GM08714 (cell line): ENCODE measurements around the gene ADAMTS9.

Source experiments
- H3K4me3 ChIP-seq: fragments of 200-500 bp; sonication (Bioruptor generic); 2 replicates; pipeline ENCODE4 v1.5.1; 2014; ENCODE audit warnings: mild to moderate bottlenecking, low read length, inconsistent platforms
- ZNF274 ChIP-seq: IDR thresholded peaks from 2 replicates; pipeline ENCODE4 v1.6.1; 2012; ENCODE audit warnings: mild to moderate bottlenecking, low read depth, low read length

The ADAMTS9 gene

DNA sequence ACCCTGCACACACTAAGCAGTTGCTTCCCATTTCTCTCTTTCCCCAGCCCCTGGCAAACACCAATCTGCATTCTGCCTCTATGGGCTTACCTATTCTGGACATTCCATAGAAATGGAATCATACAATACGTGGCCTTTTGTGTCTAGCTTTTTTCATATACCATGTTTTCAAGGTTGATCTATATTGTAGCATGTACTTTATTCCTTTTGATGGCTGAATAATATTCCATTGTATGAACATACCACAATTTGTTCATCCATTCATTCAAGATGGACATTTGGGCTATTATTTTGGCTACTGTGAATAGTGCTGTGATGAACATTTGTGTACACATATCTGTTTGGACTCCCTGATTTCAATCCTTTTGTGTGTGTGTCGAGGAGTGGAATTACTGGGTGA, 18.1 kb upstream of the ADAMTS9 start:
- no peak for TF ChIP-seq ZNF274
- H3K4me3 ChIP-seq, result no peak overlapping the region

DNA sequence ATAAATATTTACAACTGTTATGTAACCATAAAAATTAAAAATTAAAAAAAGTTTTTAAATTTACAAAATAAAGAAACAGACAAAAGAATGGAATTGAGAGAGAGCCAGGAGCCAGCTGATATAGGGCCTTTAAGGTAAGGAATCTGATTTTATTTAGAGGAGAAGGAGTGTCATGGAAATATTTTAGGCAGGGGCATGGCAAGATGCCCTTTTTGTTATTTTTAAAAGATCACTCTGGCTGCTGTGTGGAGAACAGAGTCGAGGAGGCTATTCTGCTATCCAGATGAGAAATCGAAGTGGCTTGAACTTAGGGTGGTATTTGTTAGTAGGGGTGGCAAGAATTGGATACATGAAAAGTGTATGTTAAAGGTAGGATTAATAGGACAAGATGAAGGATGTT, 9.1 kb upstream of the ADAMTS9 start:
- TF ChIP-seq ZNF274, result no peak
- H3K4me3 ChIP-seq, result no peak overlapping the region

DNA sequence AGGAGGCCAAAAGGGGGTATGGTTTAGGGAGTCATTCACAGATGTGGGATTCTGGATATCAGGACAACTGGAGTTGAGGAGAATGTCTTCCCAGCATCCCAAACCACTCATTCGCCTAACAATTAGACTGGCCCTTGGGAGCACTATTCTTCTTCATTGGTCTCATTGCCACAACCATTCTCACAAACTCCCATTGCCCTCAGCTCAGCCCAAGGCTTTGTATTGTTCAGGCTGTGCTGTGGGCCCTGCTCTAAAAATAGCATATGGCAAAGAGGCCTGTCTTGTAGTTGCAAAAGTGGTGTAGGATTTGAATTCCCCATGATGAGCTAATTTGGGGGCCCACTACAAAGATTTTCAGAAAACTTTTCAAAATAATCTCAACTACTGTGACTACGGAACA, 6.3 kb upstream of the ADAMTS9 start:
- no peak for TF ChIP-seq ZNF274
- no peak overlapping the region for H3K4me3 ChIP-seq

DNA sequence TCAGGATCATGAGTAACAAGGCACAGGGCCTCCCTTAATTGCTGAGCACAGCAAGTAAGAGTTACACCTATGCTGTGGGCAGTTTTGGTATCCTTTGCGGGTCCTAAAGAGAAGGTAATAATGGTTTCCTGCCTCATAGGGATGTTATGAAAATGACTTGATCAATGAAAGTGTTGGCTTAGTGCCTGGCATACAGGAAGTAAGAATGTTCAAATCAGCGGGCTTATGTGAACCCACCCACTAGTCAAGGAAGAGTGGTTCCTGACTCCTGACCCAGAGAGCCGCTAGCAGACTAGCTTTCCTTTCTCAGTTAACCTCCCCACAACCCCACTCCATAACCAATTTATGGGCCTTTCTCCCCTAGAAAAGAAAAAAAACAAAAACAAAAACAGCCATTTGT, 5.2 kb upstream of the ADAMTS9 start:
- no peak for TF ChIP-seq ZNF274

DNA sequence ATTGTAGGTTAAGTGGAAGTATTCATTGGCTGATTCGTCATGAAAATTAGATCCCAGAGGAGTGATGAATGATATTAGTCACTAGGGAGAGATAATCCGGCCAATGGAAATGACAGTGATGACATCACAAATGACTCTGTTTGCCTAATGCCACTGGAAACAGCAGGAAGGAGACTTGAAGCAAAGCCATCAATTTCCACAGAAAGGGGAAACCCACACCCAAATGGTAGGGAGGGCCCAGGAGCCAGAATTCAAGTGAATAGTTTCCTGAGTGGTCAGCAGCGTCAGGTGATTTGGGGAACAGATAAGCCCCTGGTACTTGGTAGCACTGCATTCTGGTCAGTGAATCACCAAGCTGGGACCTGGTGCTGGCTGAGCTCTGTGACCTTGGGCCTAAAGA, 3.3 kb upstream of the ADAMTS9 start:
- TF ChIP-seq ZNF274, result no peak
- no peak overlapping the region for H3K4me3 ChIP-seq

More for the DNA sequence above, 5.2 kb upstream of the ADAMTS9 start:
- H3K4me3 ChIP-seq, result no peak overlapping the region

DNA sequence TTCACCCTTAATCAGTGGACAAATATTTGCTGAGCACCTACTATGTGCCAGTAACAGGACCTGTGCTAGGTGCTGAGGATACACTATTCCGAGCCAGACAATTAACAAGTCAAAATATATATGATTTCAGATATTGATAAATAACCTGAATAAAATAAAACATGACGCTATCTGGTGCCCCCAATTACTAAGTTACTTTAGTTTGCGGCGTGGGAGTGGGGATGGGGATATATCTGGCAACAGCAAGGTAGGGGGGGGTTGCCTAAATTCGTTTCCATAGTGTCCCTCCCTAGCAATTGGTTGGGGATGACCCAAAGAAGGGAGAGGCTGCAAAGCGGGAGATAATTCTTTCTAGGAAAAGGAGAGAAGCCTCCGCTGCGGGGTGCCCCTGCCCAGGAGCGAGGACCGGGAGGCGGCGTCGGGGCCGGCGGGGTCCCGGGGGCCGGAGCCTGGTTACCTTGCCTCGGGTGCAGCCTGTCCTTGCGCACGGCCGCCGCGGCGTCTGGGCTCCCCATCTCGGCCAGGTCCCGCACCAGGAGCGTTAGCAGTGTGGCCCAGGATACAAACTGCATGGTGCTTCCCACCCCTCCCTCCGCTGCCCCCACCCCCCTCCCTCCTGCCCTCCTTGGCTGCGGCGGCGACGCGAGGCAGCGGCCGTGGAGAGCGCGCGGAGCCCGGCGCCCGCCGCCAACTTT, 567 bp downstream of the ADAMTS9 start:
- H3K4me3 ChIP-seq, result no peak overlapping the region

DNA sequence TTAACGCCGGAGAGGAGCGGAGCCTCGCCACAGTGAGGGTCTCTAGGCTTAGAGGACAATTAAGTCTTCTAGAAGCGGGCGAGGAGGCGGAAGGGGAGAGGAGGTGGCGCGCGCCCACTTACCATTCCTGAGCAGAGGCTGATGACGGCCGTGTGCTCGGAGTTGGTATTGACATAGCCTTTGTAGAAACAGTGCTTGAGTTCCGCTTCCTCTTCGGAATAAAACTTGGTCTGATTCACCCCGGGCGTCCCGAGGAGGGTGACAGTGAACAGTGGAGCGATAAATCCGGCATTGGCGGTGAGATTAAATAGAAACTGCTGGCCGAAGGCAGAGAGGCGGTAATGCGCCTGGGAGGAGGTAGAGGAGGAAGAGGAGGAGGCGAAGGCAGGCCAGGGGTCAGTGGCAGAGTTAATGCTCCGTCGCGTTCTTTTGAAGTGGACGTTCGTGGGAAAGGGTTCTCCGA, 1.3 kb downstream of the ADAMTS9 start:
- no peak overlapping the region for H3K4me3 ChIP-seq
- TF ChIP-seq ZNF274, result no peak

More for the DNA sequence above, 567 bp downstream of the ADAMTS9 start:
- TF ChIP-seq ZNF274, result no peak

DNA sequence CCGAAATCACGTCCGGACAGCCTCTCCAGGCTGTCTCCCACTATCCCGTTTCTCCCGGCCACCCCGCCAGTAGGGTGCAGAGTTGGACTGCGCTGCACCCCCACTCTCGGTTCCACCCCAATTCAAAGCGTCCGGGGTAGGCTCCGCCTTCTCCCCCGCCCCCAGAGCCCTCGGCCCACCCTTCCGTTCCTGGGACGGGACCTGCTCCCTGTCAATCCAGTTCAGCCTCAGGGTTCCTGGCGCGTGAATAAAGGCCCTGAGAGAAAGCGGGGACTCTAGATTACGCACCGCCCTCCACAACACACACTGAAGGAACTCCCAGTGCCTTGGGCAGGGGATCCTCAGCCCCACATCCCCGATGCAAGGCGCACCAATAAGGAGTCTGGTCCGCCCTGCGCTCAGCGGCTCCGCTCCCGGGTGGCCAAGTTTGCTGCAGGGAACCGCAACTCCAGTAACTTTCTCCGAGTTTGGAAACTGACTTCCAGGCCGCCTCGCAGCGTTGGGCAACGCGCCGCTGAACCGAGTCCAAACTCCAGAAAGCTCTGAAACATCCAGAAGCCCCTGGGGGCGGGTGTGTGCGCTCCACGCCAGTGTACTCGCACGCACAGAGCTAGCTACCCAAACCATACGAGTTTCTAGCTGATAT, 1.9 kb downstream of the ADAMTS9 start:
- no peak overlapping the region for H3K4me3 ChIP-seq
- TF ChIP-seq ZNF274, result no peak

DNA sequence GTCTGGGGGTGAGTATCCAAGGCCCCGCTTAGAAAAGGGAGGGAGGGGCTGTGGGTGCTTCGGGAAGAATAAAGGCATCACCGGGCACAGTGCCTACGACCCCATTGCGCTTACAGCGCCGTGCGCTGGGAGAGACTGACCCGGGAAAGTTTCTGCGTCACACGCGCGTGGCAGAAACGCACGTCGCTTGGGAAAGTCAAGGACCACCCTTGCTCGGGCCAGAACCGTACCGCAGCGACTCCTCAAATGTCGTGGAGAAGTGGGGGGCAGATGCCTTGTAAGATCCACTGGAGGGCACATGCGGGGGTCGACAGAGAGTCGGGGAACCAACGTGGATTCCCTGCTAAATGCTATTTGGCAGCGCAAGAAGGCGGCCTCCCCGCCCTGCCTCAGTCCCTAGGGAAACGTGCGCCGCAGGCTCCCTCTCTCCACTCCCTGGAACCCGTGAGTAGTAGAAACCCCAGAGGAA, 2.4 kb downstream of the ADAMTS9 start:
- TF ChIP-seq ZNF274, result no peak
- no peak overlapping the region for H3K4me3 ChIP-seq

DNA sequence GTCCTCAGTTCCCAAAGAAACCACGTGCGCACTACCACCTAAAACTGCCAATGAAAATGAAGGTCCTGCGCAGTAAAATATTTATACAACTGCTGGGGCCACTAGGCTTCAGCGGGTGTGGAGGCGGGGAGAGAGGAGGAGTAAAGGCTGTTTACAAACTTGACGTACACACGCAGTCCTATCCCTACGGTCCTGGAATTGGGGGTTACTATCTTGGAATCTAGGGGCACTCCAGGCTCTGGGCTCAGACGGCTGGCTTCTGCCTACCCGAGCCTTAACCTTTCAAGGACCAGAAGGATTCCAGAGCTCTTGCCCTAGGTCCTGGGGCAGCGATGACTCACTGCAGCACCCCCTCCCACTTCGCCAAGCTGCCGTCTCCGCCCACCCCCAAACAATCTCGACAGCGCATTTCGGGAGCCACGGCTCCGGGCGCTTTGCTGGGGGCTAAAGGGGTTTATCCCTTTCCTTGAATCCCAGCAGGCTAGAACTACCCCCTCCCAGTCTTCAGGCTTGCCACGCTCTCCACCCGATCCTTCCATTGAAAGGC, 3.0 kb downstream of the ADAMTS9 start:
- H3K4me3 ChIP-seq, result no peak overlapping the region
- no peak for TF ChIP-seq ZNF274

DNA sequence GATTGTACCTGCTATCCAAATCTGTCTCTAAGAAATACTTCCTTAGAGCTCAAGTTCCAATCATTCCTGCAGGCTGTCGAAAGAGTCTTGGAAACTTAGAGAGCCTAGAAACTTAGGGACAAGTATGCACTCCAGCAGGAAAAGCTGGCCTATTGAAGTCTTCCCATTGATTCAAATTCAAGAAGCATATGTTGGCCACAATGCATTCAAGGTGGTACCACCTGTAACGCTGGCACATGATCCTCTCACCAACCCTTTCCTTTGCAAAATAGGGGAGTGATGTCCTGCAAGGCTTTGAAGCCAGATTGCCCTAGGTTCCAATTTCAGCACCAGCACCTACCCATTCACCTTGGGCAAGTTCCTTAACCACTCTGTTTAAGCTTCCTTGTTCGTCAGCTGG, 6.0 kb downstream of the ADAMTS9 start:
- H3K4me3 ChIP-seq, result no peak overlapping the region
- no peak for TF ChIP-seq ZNF274

DNA sequence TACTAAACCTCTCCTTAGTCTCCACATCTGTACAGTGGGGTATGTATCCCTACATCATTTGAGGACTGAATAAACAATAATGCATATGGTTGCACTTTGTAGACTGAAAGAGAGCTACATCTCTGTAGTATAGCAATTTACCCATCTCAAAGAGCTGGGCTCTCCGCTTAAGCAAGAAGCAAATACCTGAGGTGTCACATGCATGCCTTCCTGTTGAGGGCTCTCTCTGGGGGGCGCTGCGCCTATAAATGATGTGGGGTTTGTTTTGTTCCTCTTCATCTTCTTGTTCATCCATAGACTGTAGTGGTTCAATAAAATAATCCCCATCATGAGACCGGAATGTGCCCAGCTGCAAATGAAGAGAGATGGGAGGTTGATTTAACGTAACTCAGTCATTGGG, 6.8 kb downstream of the ADAMTS9 start:
- no peak for TF ChIP-seq ZNF274
- H3K4me3 ChIP-seq, result no peak overlapping the region

DNA sequence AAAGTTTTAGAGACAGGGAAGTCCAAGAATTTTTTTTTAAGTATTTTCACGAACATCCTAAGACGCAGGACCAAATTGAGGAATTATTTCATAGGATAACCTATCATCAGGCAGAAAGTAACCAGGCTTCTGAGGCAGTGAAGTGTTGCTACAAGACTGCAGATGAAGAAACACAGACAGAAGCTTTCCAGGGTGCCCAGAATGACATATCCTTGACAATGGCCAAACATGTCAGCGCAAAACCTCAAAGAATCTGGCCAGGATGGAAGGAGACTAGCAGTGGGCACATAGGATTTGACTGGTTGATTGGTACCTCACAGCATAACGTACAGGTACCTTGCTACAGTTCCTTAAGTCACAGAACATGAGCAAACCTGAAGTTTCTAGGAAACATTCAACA, 7.5 kb downstream of the ADAMTS9 start:
- no peak for TF ChIP-seq ZNF274
- H3K4me3 ChIP-seq, result no peak overlapping the region

DNA sequence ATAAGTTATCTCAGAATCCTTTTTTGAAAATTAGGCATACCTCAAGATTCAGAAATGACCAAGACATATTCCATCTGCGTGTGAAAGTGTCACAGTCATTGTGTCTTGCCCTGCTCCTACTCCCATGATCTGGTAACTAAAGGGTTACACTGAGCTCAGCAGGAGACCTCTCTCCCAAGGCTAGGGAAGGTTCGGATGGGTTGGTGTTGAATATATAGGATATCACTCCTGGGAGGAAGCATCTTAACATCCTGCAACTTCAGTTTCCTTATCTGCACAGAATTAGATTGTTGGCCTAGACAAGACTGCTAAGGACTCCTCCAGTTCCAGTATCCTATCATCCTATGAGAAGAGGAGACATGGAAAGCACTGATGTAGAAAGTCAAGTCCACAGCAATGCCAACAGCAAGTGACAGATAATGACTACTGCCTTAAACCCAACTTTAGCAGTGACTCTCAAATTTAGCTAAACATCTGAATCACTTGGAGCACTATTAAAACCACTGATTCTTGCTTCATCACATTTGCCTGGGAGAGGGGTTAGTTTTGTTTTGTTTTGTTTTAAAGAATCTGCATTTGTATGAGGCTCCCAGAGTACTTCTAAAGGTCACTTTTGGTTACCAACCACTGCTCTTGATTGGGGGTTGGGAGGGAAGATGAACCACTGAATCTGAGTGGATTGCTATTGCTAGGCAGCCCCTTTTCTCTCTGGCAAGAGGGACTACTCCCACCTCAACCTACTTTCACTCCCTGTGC, 9.7 kb downstream of the ADAMTS9 start:
- no peak overlapping the region for H3K4me3 ChIP-seq
- TF ChIP-seq ZNF274, result no peak
